HCT116 (cell line): ENCODE data around the gene CNTNAP2. TPM values are rescaled to one million over a fixed set of nuclear protein-coding genes. Genes with fewer than 3 reads are reported as not detected.

Source experiments
- ATAC-seq: fragments of 200-7000 bp; cut with Tn5 transposase; 2 replicates; pipeline ENCODE4 v1.9.1; 2020; ENCODE audit warnings: mild to moderate bottlenecking, moderate library complexity
- BruUV-seq: library from RNA; stranded (reverse); fragments of 400-500 nt; replicated peaks from 2 replicates; lab custom pipeline; 2021; lab: Mats Ljungman, UMichigan
- CTCF ChIA-PET: fragments of 300-600 bp; sonication (Branson Sonifier 250); formaldehyde crosslinking; loops from one replicate; lab custom pipeline; 2021; ENCODE audit warnings: antibody characterized with exemption; lab: Charles Lee
- POLR2A ChIA-PET: fragments of 300-600, 350-600 bp; sonication (Branson Sonifier 250); formaldehyde crosslinking; loops from one replicate; lab custom pipeline; 2021; ENCODE audit warnings: antibody characterized with exemption; lab: Charles Lee
- RAD21 ChIA-PET, 2 experiments: fragments of 300-600 bp; sonication (Branson Sonifier 250); formaldehyde crosslinking; loops; one replicate each; lab custom pipeline; 2023; ENCODE audit warnings: low total read pairs in 2 of 2; ENCODE audit not compliant: uncharacterized antibody in 2 of 2, unreplicated experiment in 2 of 2, low non-redundant PET in 1 of 2; lab: Charles Lee
- DNase-seq: peaks from one replicate; pipeline ENCODE4 v3.0.0-alpha.2; 2010; ENCODE audit warnings: low read depth, low spot score
- H2AFZ ChIP-seq: fragments of 200-600 bp; shearing (Covaris generic), sonication (generic); 2 replicates; pipeline ENCODE4 v1.6.1; 2017; ENCODE audit warnings: low read depth, mixed run types, mixed read lengths, antibody characterized with exemption, low read length; ENCODE audit not compliant: poor library complexity, severe bottlenecking
- H3K27ac ChIP-seq: 2 replicates; pipeline ENCODE4 v1.5.1; 2012; ENCODE audit warnings: low read depth, low read length
- H3K27me3 ChIP-seq: fragments of 200-600 bp; sonication (generic); 2 replicates; pipeline ENCODE4 v1.6.1; 2016; ENCODE audit warnings: mixed run types, low read length, mixed read lengths; ENCODE audit not compliant: insufficient read depth
- H3K36me3 ChIP-seq, 2 experiments: fragments of 200-500 bp in 1 of 2; fragments of 200-600 bp in 1 of 2; sonication (Bioruptor generic) in 1 of 2; sonication (generic) in 1 of 2; 2 replicates each; pipeline versions ENCODE4 v1.5.1 to v1.6.1; 2014 to 2016; ENCODE audit warnings: low read length in 2 of 2, inconsistent platforms in 1 of 2, mixed read lengths in 1 of 2, mixed run types in 1 of 2; ENCODE audit not compliant: insufficient read depth in 2 of 2, control insufficient read depth in 1 of 2
- H3K4me1 ChIP-seq, 2 experiments: fragments of 200-600 bp in 1 of 2; sonication (generic) in 1 of 2; 2 replicates each; pipeline versions ENCODE4 v1.5.1 to v1.6.1; 2012 to 2017; ENCODE audit warnings: low read length in 2 of 2, inconsistent platforms in 1 of 2, mild to moderate bottlenecking in 1 of 2, mixed read lengths in 1 of 2, mixed run types in 1 of 2, moderate library complexity in 1 of 2; ENCODE audit not compliant: insufficient read depth in 2 of 2, control insufficient read depth in 1 of 2
- H3K4me2 ChIP-seq: fragments of 200-600 bp; sonication (generic); 2 replicates; pipeline ENCODE4 v1.6.1; 2017; ENCODE audit warnings: mixed run types, low read length, mixed read lengths
- H3K4me3 ChIP-seq, 2 experiments: fragments of 200-600 bp in 1 of 2; sonication (generic) in 1 of 2; replicated peaks in 1 of 2; 2 replicates each; pipeline ENCODE4 v1.5.1; 2011 to 2016; ENCODE audit warnings: low read length in 2 of 2, control low read depth in 1 of 2, low read depth in 1 of 2, mild to moderate bottlenecking in 1 of 2, mixed read lengths in 1 of 2, mixed run types in 1 of 2
- H3K79me2 ChIP-seq: fragments of 200-600 bp; sonication (generic); 2 replicates; pipeline ENCODE4 v1.6.1; 2017; ENCODE audit warnings: mild to moderate bottlenecking, mixed run types, low read length, moderate library complexity, mixed read lengths; ENCODE audit not compliant: insufficient read depth
- H3K9ac ChIP-seq: fragments of 200-600 bp; sonication (generic); 2 replicates; pipeline ENCODE4 v1.6.1; 2016; ENCODE audit warnings: low read length, mixed read lengths
- H3K9me2 ChIP-seq: fragments of 200-600 bp; sonication (generic), shearing (Covaris generic); 2 replicates; pipeline ENCODE4 v1.6.1; 2017; ENCODE audit warnings: mixed run types, mild to moderate bottlenecking, moderate library complexity; ENCODE audit not compliant: insufficient read depth
- H3K9me3 ChIP-seq, 2 experiments: fragments of 200-500 bp in 1 of 2; fragments of 200-600 bp in 1 of 2; sonication (Bioruptor generic) in 1 of 2; sonication (generic) in 1 of 2; 2 replicates each; pipeline ENCODE4 v1.6.1; 2014 to 2017; ENCODE audit warnings: low read length in 2 of 2, mixed read lengths in 2 of 2, inconsistent platforms in 1 of 2, low read depth in 1 of 2, mild to moderate bottlenecking in 1 of 2, mixed run types in 1 of 2, moderate library complexity in 1 of 2; ENCODE audit not compliant: control insufficient read depth in 1 of 2, insufficient read depth in 1 of 2
- H4K20me1 ChIP-seq: fragments of 200-600 bp; sonication (generic), shearing (Covaris generic); 2 replicates; pipeline ENCODE4 v1.6.1; 2017; ENCODE audit warnings: mixed run types, mild to moderate bottlenecking, moderate library complexity; ENCODE audit not compliant: insufficient read depth
- ATF3 ChIP-seq: IDR thresholded peaks from 2 replicates; pipeline ENCODE4 v1.6.1; 2012
- CTCF ChIP-seq, 3 experiments: fragments of 200-600 bp in 1 of 3; sonication (generic) in 1 of 3; IDR thresholded peaks in 2 of 3; conservative IDR thresholded peaks in 1 of 3; 2 replicates each; pipeline ENCODE4 v1.5.1; 2012 to 2017; ENCODE audit warnings: low read depth in 2 of 3, low read length in 2 of 3, antibody characterized with exemption in 1 of 3, borderline replicate concordance in 1 of 3, control low read depth in 1 of 3, mild to moderate bottlenecking in 1 of 3, mixed read lengths in 1 of 3, mixed run types in 1 of 3, moderate library complexity in 1 of 3; ENCODE audit not compliant: insufficient read depth in 1 of 3
- EGR1 ChIP-seq: IDR thresholded peaks from 2 replicates; pipeline ENCODE4 v1.6.1; 2012; ENCODE audit warnings: low read depth
- ELF1 ChIP-seq: IDR thresholded peaks from 2 replicates; pipeline ENCODE4 v1.6.1; 2012; ENCODE audit warnings: low read depth, borderline replicate concordance
- EZH2 ChIP-seq: fragments of 200-600 bp; sonication (generic); IDR thresholded peaks from 2 replicates; pipeline ENCODE4 v1.6.1; 2017; ENCODE audit warnings: antibody characterized with exemption, mixed run types
- FOSL1 ChIP-seq: IDR thresholded peaks from 2 replicates; pipeline ENCODE4 v1.6.1; 2012; ENCODE audit warnings: low read depth
- JUND ChIP-seq: IDR thresholded peaks from 2 replicates; pipeline ENCODE4 v1.6.1; 2012
- MAX ChIP-seq: IDR thresholded peaks from 2 replicates; pipeline ENCODE4 v1.6.1; 2012
- POLR2A ChIP-seq: IDR thresholded peaks from 2 replicates; pipeline ENCODE4 v1.7.0; 2011; ENCODE audit warnings: borderline replicate concordance; ENCODE audit not compliant: insufficient read depth, insufficient read length; ENCODE audit errors: extremely low read depth
- RAD21 ChIP-seq: IDR thresholded peaks from 2 replicates; pipeline ENCODE4 v1.6.1; 2012; ENCODE audit warnings: low read depth, mild to moderate bottlenecking
- SIN3A ChIP-seq: IDR thresholded peaks from 2 replicates; pipeline ENCODE4 v1.6.1; 2012; ENCODE audit warnings: low read depth
- SP1 ChIP-seq: IDR thresholded peaks from 2 replicates; pipeline ENCODE4 v1.6.1; 2012; ENCODE audit warnings: low read depth
- TCF7L2 ChIP-seq: IDR thresholded peaks from 2 replicates; pipeline ENCODE4 v1.7.0; 2011; ENCODE audit warnings: borderline replicate concordance, inconsistent platforms; ENCODE audit not compliant: insufficient read depth, insufficient read length; ENCODE audit errors: extremely low read depth
- ZBTB33 ChIP-seq: IDR thresholded peaks from 2 replicates; pipeline ENCODE4 v1.6.1; 2011; ENCODE audit warnings: mild to moderate bottlenecking, low read length, moderate library complexity; ENCODE audit not compliant: insufficient replicate concordance; ENCODE audit errors: extremely low read depth
- ZFX ChIP-seq: fragments of 450-650 bp; IDR thresholded peaks from 2 replicates; pipeline ENCODE4 v1.6.1; 2017
- intact Hi-C: fragments of 100-400 bp; cut with micrococcal nuclease; formaldehyde crosslinking; loops from 2 replicates; pipeline ENCODE4 v1.10.0; 2022
- total RNA-seq: library from RNA; stranded (reverse); gene quantifications from one replicate; pipeline ENCODE4 v1.2.1, GENCODE V29; 2021; ENCODE audit not compliant: unreplicated experiment

CNTNAP2 gene
- total RNA-seq, 1 experiment from 2014 or later = 0.37 TPM

DNA sequence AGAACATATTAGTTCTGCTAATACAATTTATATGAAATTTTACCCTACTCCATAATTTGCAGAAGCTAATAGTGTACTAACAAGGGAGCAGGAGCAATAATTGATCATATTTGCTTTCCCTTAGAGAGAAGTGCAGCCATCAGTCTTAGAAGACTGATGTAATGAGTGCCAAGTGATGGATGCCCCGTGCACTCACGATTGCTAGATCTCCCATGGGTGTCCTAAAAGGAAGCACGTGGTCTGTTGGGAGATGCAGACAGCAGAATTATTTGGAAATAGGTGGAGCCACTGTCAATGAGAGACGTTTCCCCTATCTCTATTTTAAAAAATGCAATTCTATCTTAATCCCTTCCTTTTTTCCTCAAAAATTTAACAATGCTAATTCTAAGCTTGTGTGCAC lies 1701.7 kb downstream of the CNTNAP2 start:
- no peaks in the 10 kb centered on the region for H3K36me3 ChIP-seq
- H3K9ac ChIP-seq = no peak overlapping the region
- ChIA-PET RAD21 (no interaction called here), CTCF (interaction anchor here (1.2 kb wide), 1 partner anchor 12 kb away, joined by 3 read pairs; no protein-coding TSS in a partner anchor), POLR2A (no interaction called here)
- no peaks in the 10 kb centered on the region for H3K9me2 ChIP-seq
- no peaks in the 10 kb centered on the region for H4K20me1 ChIP-seq
- intact Hi-C loops = no loop called here
- TF ChIP-seq JUND (no peak), POLR2A (no peak), SIN3A (no peak), RAD21 (no peak), SP1 (no peak), ELF1 (no peak), ATF3 (no peak), EZH2 (no peak), MAX (no peak), EGR1 (no peak), TCF7L2 (no peak)
- no peaks in the 10 kb centered on the region for H3K27me3 ChIP-seq
- no peaks in the 10 kb centered on the region for H3K79me2 ChIP-seq
- H3K4me2 ChIP-seq = no peak overlapping the region
- peaks cover 5 to 20% of the 10 kb centered on the region in 2 experiments; a peak in 2 of 4 replicates for H3K9me3 ChIP-seq
- H2AFZ ChIP-seq = no peak overlapping the region
- H3K4me1 ChIP-seq = no peaks in the 10 kb centered on the region
- no TSS peak for BruUV-seq
- ATAC-seq (no peak), DNase-seq (no peak)
- no peak overlapping the region for H3K27ac ChIP-seq
- no peak overlapping the region for H3K4me3 ChIP-seq

DNA sequence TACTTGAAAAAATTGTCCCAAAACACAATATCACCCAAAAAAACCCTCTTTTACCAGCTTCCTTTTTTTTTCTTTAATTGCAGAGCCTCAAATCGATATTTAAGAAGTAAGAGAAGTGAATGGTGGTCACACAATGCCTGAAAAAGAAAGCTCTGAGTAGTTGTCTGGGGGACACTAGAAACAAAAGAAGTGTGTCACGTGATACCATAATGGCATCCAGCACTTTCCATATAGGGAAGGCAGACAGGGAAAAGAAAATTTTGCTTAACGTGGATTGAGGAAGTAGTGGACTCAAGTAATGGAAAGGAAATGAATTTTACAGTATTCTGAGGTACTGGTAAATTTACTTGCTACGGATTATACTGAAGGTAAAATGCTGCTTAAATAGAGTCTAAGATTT lies 1708.1 kb downstream of the CNTNAP2 start:
- ChIA-PET CTCF (no interaction called here), RAD21 (no interaction called here), POLR2A (no interaction called here)

More for the DNA sequence above, 1708.1 kb downstream of the CNTNAP2 start:
- no peak overlapping the region for H2AFZ ChIP-seq
- H3K4me3 ChIP-seq = no peak overlapping the region
- H3K36me3 ChIP-seq = no peaks in the 10 kb centered on the region
- no peaks in the 10 kb centered on the region for H3K27me3 ChIP-seq
- no peaks in the 10 kb centered on the region for H3K9me2 ChIP-seq
- H4K20me1 ChIP-seq = no peaks in the 10 kb centered on the region
- H3K27ac ChIP-seq = no peak overlapping the region
- DNase-seq (no peak), ATAC-seq (no peak)
- H3K4me1 ChIP-seq = no peaks in the 10 kb centered on the region
- BruUV-seq = no TSS peak
- peaks cover under 1 to 8% of the 10 kb centered on the region in 2 experiments; a peak in 2 of 4 replicates for H3K9me3 ChIP-seq
- intact Hi-C loops = no loop called here
- H3K4me2 ChIP-seq = no peak overlapping the region
- TF ChIP-seq RAD21 (no peak), FOSL1 (no peak), ZBTB33 (no peak), ELF1 (no peak), POLR2A (no peak), SP1 (no peak), TCF7L2 (no peak), SIN3A (no peak), CTCF (IDR thresholded peaks at IDR 0.05 in 2 of 3, conservative IDR thresholded peaks at IDR 0.05 in 1 of 3; ENCODE audit: borderline replicate concordance in 1 of 3, insufficient read depth in 1 of 3, low read depth in 2 of 3, low read length in 2 of 3) (no peak), EZH2 (no peak), ZFX (no peak)
- H3K9ac ChIP-seq = no peak overlapping the region
- no peaks in the 10 kb centered on the region for H3K79me2 ChIP-seq
